ENCODE data around the gene ALKBH7.

The ALKBH7 gene

GRCh38 chr19:6402058-6402457 is 29.5 kb downstream of the ALKBH7 start:
- DNase-seq (ENCODE audit: low read depth) = no peak
- TF ChIP-seq CTCF (IDR thresholded peaks at IDR 0.05; ENCODE audit: control insufficient read depth, extremely low read depth, insufficient read depth) = no peak
- no peak overlapping the region for H3K4me3 ChIP-seq (ENCODE audit: low read depth, low read length)

- TF ChIP-seq CTCF (IDR thresholded peaks at IDR 0.05; ENCODE audit: control insufficient read depth, extremely low read depth, insufficient read depth) = no peak
- DNase-seq (ENCODE audit: low read depth) = no peak
- no peak overlapping the region for H3K4me3 ChIP-seq (ENCODE audit: low read depth, low read length)
Observed at GRCh38 chr19:6402837-6403608, 30.4 kb downstream of the ALKBH7 start.

- no peak for TF ChIP-seq CTCF (IDR thresholded peaks at IDR 0.05; ENCODE audit: control insufficient read depth, extremely low read depth, insufficient read depth)
- no peak for DNase-seq (ENCODE audit: low read depth)
- no peak overlapping the region for H3K4me3 ChIP-seq (ENCODE audit: low read depth, low read length)
Observed at GRCh38 chr19:6406401-6406800, 33.8 kb downstream of the ALKBH7 start.

GRCh38 chr19:6409346-6409745 is 36.8 kb downstream of the ALKBH7 start:
- no peak for DNase-seq (ENCODE audit: low read depth)
- H3K4me3 ChIP-seq (ENCODE audit: low read depth, low read length) = no peak overlapping the region
- TF ChIP-seq CTCF (IDR thresholded peaks at IDR 0.05; ENCODE audit: control insufficient read depth, extremely low read depth, insufficient read depth) = no peak

GRCh38 chr19:6412061-6412446 is 39.5 kb downstream of the ALKBH7 start:
- H3K4me3 ChIP-seq (ENCODE audit: low read depth, low read length) = no peak overlapping the region
- DNase-seq (ENCODE audit: low read depth) = no peak
- TF ChIP-seq CTCF (IDR thresholded peaks at IDR 0.05; ENCODE audit: control insufficient read depth, extremely low read depth, insufficient read depth) = no peak

- DNase-seq (ENCODE audit: low read depth) = no peak
Observed at GRCh38 chr19:6412447-6413091, 40.0 kb downstream of the ALKBH7 start.

More at GRCh38 chr19:6412447-6413091, 40.0 kb downstream of the ALKBH7 start:
- peak; percentile 42 for TF ChIP-seq CTCF (IDR thresholded peaks at IDR 0.05; ENCODE audit: control insufficient read depth, extremely low read depth, insufficient read depth)
- H3K4me3 ChIP-seq (ENCODE audit: low read depth, low read length) = no peak overlapping the region
